Measurements from ENCODE around the gene EMILIN3. TPM values are rescaled to one million over a fixed set of nuclear protein-coding genes. Genes with fewer than 3 reads are reported as not detected.

The EMILIN3 gene
- total RNA-seq, 1 donor from 2014 or later: not detected

GRCh38 chr20:41392871-41393704, 26.5 kb upstream of the EMILIN3 start:
- peak; percentile 62 for DNase-seq (ENCODE audit: low spot score)

GRCh38 chr20:41392295-41392694, 25.7 kb upstream of the EMILIN3 start:
- no peak for DNase-seq (ENCODE audit: low spot score)

GRCh38 chr20:41391587-41392001, 25.0 kb upstream of the EMILIN3 start:
- no peak for DNase-seq (ENCODE audit: low spot score)

- no peak for DNase-seq (ENCODE audit: low spot score)
These were observed 24.3 kb upstream of the EMILIN3 start for GRCh38 chr20:41390889-41391288.

GRCh38 chr20:41387444-41387851, 20.8 kb upstream of the EMILIN3 start:
- no peak for DNase-seq (ENCODE audit: low spot score)

GRCh38 chr20:41386502-41387427, 20.1 kb upstream of the EMILIN3 start:
- DNase-seq (ENCODE audit: low spot score): no peak

- no peak for DNase-seq (ENCODE audit: low spot score)
These were observed 16.2 kb upstream of the EMILIN3 start for GRCh38 chr20:41382791-41383305.

GRCh38 chr20:41380551-41381193, 14.1 kb upstream of the EMILIN3 start:
- DNase-seq (ENCODE audit: low spot score): no peak

- no peak for DNase-seq (ENCODE audit: low spot score)
These were observed 12.9 kb upstream of the EMILIN3 start for GRCh38 chr20:41379551-41379950.

- no peak for DNase-seq (ENCODE audit: low spot score)
These were observed 10.7 kb upstream of the EMILIN3 start for GRCh38 chr20:41377275-41377674.

GRCh38 chr20:41376349-41376748, 9.7 kb upstream of the EMILIN3 start:
- no peak for DNase-seq (ENCODE audit: low spot score)

GRCh38 chr20:41375846-41376245, 9.2 kb upstream of the EMILIN3 start:
- DNase-seq (ENCODE audit: low spot score): no peak

- no peak for DNase-seq (ENCODE audit: low spot score)
These were observed 7.6 kb upstream of the EMILIN3 start for GRCh38 chr20:41373931-41374920.

- DNase-seq (ENCODE audit: low spot score): no peak
These were observed 6.7 kb upstream of the EMILIN3 start for GRCh38 chr20:41373251-41373783.

GRCh38 chr20:41371371-41371770, 4.8 kb upstream of the EMILIN3 start:
- DNase-seq (ENCODE audit: low spot score): no peak

GRCh38 chr20:41370176-41370575, 3.6 kb upstream of the EMILIN3 start:
- DNase-seq (ENCODE audit: low spot score): no peak

GRCh38 chr20:41369673-41370072, 3.1 kb upstream of the EMILIN3 start:
- DNase-seq (ENCODE audit: low spot score): no peak

- DNase-seq (ENCODE audit: low spot score): no peak
These were observed 1.3 kb upstream of the EMILIN3 start for GRCh38 chr20:41367956-41368355.

- DNase-seq (ENCODE audit: low spot score): no peak
These were observed 726 bp upstream of the EMILIN3 start for GRCh38 chr20:41367393-41367695.

Measured in mesenteric fat pad (tissue), 1 donor.